Measurements from ENCODE around the gene RSPH3. TPM values are rescaled to one million over a fixed set of nuclear protein-coding genes. Genes with fewer than 3 reads are reported as not detected.
A peak's percentile ranks its signal among the peaks of the same experiment; 100 is the strongest.

The RSPH3 gene
- total and polyA plus RNA-seq, 2 experiments from 2014 or later, result 8.0 to 8.2 TPM

DNA sequence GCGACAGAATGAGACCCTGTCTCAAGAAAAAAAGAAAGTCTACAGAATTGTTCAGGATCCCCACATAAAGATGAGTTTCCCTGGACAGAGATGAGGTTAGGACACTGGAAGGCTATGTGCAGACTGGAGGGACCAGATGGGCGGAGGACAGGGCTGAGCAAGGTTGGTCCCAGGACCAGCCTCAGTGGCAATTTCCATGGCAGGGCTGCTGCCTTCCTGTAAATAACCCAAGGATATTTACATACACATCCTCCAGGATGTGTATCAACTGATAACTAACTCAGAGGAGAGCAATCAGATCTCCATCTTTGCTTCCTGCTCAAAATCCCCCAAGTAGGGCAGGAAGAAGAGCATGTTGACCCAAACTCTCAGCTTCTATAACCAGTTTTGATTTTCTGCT, 58.8 kb downstream of the RSPH3 start:
- Histone ChIP-seq H3K4me3 (no peak overlapping the region), H3K4me1 (ENCODE audit: insufficient read depth) (no peaks in the 10 kb centered on the region), H2AFZ (no peak overlapping the region), H3K36me3 (replicated peaks; ENCODE audit: insufficient read depth, low read depth) (no peaks in the 10 kb centered on the region), H3K9me2 (replicated peaks; ENCODE audit: insufficient read depth) (no peaks in the 10 kb centered on the region), H3K27ac (no peak overlapping the region), H4K20me1 (ENCODE audit: insufficient read depth, poor library complexity, severe bottlenecking) (no peaks in the 10 kb centered on the region), H3K9me3 (ENCODE audit: low read depth) (no peaks in the 10 kb centered on the region), H3K27me3 (no peaks in the 10 kb centered on the region), H3K79me2 (no peaks in the 10 kb centered on the region), H3K4me2 (no peak overlapping the region)
- TF ChIP-seq, protein P1, sequence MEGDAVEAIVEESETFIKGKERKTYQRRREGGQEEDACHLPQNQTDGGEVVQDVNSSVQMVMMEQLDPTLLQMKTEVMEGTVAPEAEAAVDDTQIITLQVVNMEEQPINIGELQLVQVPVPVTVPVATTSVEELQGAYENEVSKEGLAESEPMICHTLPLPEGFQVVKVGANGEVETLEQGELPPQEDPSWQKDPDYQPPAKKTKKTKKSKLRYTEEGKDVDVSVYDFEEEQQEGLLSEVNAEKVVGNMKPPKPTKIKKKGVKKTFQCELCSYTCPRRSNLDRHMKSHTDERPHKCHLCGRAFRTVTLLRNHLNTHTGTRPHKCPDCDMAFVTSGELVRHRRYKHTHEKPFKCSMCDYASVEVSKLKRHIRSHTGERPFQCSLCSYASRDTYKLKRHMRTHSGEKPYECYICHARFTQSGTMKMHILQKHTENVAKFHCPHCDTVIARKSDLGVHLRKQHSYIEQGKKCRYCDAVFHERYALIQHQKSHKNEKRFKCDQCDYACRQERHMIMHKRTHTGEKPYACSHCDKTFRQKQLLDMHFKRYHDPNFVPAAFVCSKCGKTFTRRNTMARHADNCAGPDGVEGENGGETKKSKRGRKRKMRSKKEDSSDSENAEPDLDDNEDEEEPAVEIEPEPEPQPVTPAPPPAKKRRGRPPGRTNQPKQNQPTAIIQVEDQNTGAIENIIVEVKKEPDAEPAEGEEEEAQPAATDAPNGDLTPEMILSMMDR (IDR thresholded peaks at IDR 0.05; ENCODE audit: poor library complexity), result no peak
- no peak for TF ChIP-seq EZH2 (IDR thresholded peaks at IDR 0.05; ENCODE audit: borderline replicate concordance)
- TF ChIP-seq EZH2phosphoT487 (IDR thresholded peaks at IDR 0.05; ENCODE audit: low read depth, severe bottlenecking, unreplicated experiment), result no peak
- DNase-seq (ENCODE audit: low spot score), result no peak
- WGBS (ENCODE audit: low lambda C conversion rate, missing lambda C conversion rate), result 94% methylated on average over 2 of the region's 2 CpGs

DNA sequence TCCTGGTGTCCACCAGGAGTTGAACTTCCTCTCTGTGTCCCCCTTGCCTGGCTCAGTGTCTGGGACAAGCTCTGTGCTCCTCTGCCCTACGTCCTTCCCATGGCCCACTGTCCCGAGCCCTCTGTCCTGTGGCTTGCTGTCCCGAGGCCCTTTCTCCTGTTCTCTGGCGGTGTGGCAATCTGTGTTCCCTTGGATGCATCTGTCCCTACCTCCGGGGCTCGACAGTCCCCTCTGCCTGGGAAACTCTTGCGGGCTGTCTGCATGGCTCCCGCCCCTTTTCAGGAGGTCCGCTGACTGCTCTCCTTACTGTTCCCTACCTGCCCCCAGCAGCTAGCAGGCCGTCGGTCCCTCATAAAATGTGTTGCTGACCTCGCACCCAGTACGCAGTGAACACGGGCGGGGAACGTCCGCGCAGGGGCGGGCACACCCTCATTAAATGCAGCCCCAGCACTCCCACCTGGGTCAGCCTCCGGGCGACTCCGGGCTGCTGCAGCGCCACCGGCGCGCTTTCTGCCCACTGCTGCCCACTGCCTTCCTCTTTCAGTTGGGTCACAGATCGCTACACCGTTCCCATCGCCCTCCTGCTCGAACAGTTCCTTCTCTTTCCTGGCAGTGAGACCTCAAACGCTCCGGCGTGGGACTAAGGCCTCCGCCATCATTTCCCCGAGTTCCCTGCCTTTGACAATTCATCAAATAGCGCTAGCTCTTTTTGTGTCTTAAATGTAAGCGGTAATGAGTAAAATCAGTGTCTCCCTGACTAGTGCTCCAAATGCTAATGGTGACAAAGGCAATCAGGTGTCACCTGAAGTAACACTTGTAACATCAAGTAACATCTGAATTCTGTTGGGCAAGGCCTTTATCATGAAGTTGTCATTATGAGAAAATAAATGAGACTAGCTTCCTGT, 60.5 kb downstream of the RSPH3 start:
- H2AFZ ChIP-seq, result peak overlapping the region; percentile 57
- H3K79me2 ChIP-seq, result no peaks in the 10 kb centered on the region
- no peaks in the 10 kb centered on the region for H3K4me1 ChIP-seq (ENCODE audit: insufficient read depth)
- H3K36me3 ChIP-seq (replicated peaks; ENCODE audit: insufficient read depth, low read depth), result no peaks in the 10 kb centered on the region
- no peaks in the 10 kb centered on the region for H3K9me3 ChIP-seq (ENCODE audit: low read depth)
- H4K20me1 ChIP-seq (ENCODE audit: insufficient read depth, poor library complexity, severe bottlenecking), result no peaks in the 10 kb centered on the region
- H3K9me2 ChIP-seq (replicated peaks; ENCODE audit: insufficient read depth), result no peaks in the 10 kb centered on the region
- TF ChIP-seq EZH2 (IDR thresholded peaks at IDR 0.05; ENCODE audit: borderline replicate concordance) (no peak), EZH2phosphoT487 (IDR thresholded peaks at IDR 0.05; ENCODE audit: low read depth, severe bottlenecking, unreplicated experiment) (no peak)
- TF ChIP-seq, protein P1 (IDR thresholded peaks at IDR 0.05; ENCODE audit: poor library complexity), result no peak
- peak overlapping the region; percentile 69 for H3K27ac ChIP-seq
- H3K4me2 ChIP-seq, result peak overlapping the region; percentile 72
- H3K4me3 ChIP-seq, result no peak overlapping the region
- peak; percentile 22 for DNase-seq (ENCODE audit: low spot score)
- 48% methylated on average over 37 of the region's 37 CpGs for WGBS (ENCODE audit: low lambda C conversion rate, missing lambda C conversion rate)
- H3K27me3 ChIP-seq, result no peaks in the 10 kb centered on the region

DNA sequence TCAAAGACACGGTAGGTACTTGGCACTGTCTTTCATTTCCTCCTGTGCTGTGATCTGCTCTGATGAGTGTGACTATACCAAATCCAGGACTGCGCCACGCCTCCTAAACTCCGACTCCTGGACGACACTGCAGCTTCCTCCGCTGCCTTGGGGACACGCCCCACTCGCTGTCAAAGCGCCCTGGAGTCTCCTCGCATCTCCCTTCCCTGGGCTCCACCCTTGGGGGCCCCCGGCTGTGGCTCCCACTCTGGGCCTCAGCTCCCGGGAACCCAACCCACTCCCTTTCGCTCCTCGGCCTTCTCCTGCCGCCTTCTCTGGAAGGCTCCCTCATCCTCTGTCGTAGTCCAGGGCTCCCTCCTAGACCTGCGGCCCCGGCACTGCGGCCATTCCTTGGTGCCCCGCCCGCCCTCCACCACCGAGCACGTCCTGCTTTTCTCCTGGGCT, 61.2 kb downstream of the RSPH3 start:
- peak; percentile 49 for DNase-seq (ENCODE audit: low spot score)
- H3K27me3 ChIP-seq, result no peaks in the 10 kb centered on the region
- TF ChIP-seq, protein P1 (IDR thresholded peaks at IDR 0.05; ENCODE audit: poor library complexity), result no peak
- no peak for TF ChIP-seq EZH2phosphoT487 (IDR thresholded peaks at IDR 0.05; ENCODE audit: low read depth, severe bottlenecking, unreplicated experiment)
- no peak for TF ChIP-seq EZH2 (IDR thresholded peaks at IDR 0.05; ENCODE audit: borderline replicate concordance)
- no peak overlapping the region for H3K4me3 ChIP-seq
- no peak overlapping the region for H2AFZ ChIP-seq
- H3K4me1 ChIP-seq (ENCODE audit: insufficient read depth), result no peaks in the 10 kb centered on the region
- WGBS (ENCODE audit: low lambda C conversion rate, missing lambda C conversion rate), result 55% methylated on average over 16 of the region's 23 CpGs
- peak overlapping the region; percentile 69 for H3K27ac ChIP-seq
- no peaks in the 10 kb centered on the region for H3K79me2 ChIP-seq
- H3K9me2 ChIP-seq (replicated peaks; ENCODE audit: insufficient read depth), result no peaks in the 10 kb centered on the region
- H3K4me2 ChIP-seq, result peak overlapping the region; percentile 72
- no peaks in the 10 kb centered on the region for H3K9me3 ChIP-seq (ENCODE audit: low read depth)
- H3K36me3 ChIP-seq (replicated peaks; ENCODE audit: insufficient read depth, low read depth), result no peaks in the 10 kb centered on the region
- H4K20me1 ChIP-seq (ENCODE audit: insufficient read depth, poor library complexity, severe bottlenecking), result no peaks in the 10 kb centered on the region

All from hepatocyte (in vitro differentiated cells).